H1 (cell line): ENCODE measurements around the gene TLR9. TPM values are rescaled to one million over a fixed set of nuclear protein-coding genes. Genes with fewer than 3 reads are reported as not detected.

Experiments
- ASH2L ChIP-seq: fragments of 200-600, 300-600 bp; sonication (generic); IDR thresholded peaks from one replicate; pipeline ENCODE4 v1.7.1; 2017; ENCODE audit warnings: low read length
- ATF3 ChIP-seq: IDR thresholded peaks from 2 replicates; pipeline ENCODE4 v1.6.1; 2011; ENCODE audit warnings: low read depth, mild to moderate bottlenecking, low read length; ENCODE audit not compliant: insufficient read depth
- CBX8 ChIP-seq: fragments of 300-800, 300-1000 bp; sonication (generic); IDR thresholded peaks from 2 replicates; pipeline ENCODE4 v1.7.1; 2016; ENCODE audit warnings: low read depth, low read length, borderline replicate concordance
- EZH2 ChIP-seq: fragments of 200-600 bp; sonication (generic); IDR thresholded peaks from 2 replicates; pipeline ENCODE4 v1.7.1; 2012; ENCODE audit warnings: low read depth, mild to moderate bottlenecking, moderate library complexity, low read length, inconsistent platforms; ENCODE audit not compliant: severe bottlenecking
- KDM4A ChIP-seq: IDR thresholded peaks from one replicate; pipeline ENCODE4 v1.7.1; 2012; ENCODE audit warnings: low read depth, mild to moderate bottlenecking, moderate library complexity, low read length, inconsistent platforms; ENCODE audit not compliant: severe bottlenecking
- NANOG ChIP-seq: IDR thresholded peaks from 2 replicates; pipeline ENCODE4 v1.6.1; 2011; ENCODE audit warnings: low read length, low read depth, mild to moderate bottlenecking, inconsistent platforms; ENCODE audit not compliant: insufficient read depth, poor library complexity, severe bottlenecking
- SP1 ChIP-seq: IDR thresholded peaks from 2 replicates; pipeline ENCODE4 v1.6.1; 2011; ENCODE audit warnings: low read depth, low read length
- USF2 ChIP-seq: IDR thresholded peaks from 2 replicates; pipeline ENCODE4 v1.6.1; 2011; ENCODE audit warnings: low read length, improper control_type of control experiment
- polyA plus RNA-seq, 7 experiments: library from polyadenylated mRNA; depleted of rRNA in 3 of 7; stranded (reverse) in 5 of 7; unstranded in 2 of 7; fragments of >200 nt in 5 of 7; fragments of 200-250 nt in 2 of 7; gene quantifications; 1 replicate in 5 of 7; 2 replicates in 1 of 7; 4 replicates in 1 of 7; pipeline versions ENCODE4 v1.2.1 to v1.2.3, GENCODE V29; 2011 to 2013; ENCODE audit warnings: missing spikeins in 2 of 7, mixed read lengths in 2 of 7
- total RNA-seq: library from RNA; stranded (reverse); fragmentation: NEBNext Ultra II Directional; extraction: Animal tissue kit (Norgen Biotek cat#: 25700); gene quantifications from 2 replicates; pipeline ENCODE4 v1.2.1, GENCODE V29; 2021

The TLR9 gene
- total and polyA plus RNA-seq, 2 of the 8 experiments (the other 6 are each of a cell fraction or from before 2014, with no cell fraction given), result 0.05 TPM; not detected in 1

GRCh38 chr3:52211268-52211891 lies 14.1 kb downstream of the TLR9 start (continued):
- TF ChIP-seq USF2 (no peak), EZH2 (no peak), CBX8 (no peak), ASH2L (no peak), KDM4A (no peak), NANOG (no peak), SP1 (no peak), ATF3 (no peak)
